GM12874 (cell line): ENCODE results near the gene TTL.

Experiments used
- CTCF ChIP-seq: IDR thresholded peaks from 2 replicates; pipeline ENCODE4 v1.5.1; 2011; ENCODE audit warnings: low read depth, mild to moderate bottlenecking, control low read depth, low read length, moderate library complexity; ENCODE audit not compliant: insufficient read depth

Gene TTL

GRCh38 chr2:112583497-112584133, 101.7 kb downstream of the TTL start:
- no peak for TF ChIP-seq CTCF

- no peak for TF ChIP-seq CTCF
Observed at GRCh38 chr2:112584134-112584890, 102.4 kb downstream of the TTL start, which contains the start of gene CHCHD5. Gene CHCHD5 (plus strand): TSS chr2:112584609. CDS start chr2:112584648, 39 bp downstream.

- TF ChIP-seq CTCF = no peak
Observed at GRCh38 chr2:112584891-112585250, 102.9 kb downstream of the TTL start.

GRCh38 chr2:112585400-112585799, 103.4 kb downstream of the TTL start:
- no peak for TF ChIP-seq CTCF

GRCh38 chr2:112585873-112586464, 104.0 kb downstream of the TTL start:
- TF ChIP-seq CTCF = no peak

- TF ChIP-seq CTCF = no peak
Observed at GRCh38 chr2:112588611-112589045, 106.7 kb downstream of the TTL start.
